ENCODE results near the gene SAMMSON.

The SAMMSON gene

DNA sequence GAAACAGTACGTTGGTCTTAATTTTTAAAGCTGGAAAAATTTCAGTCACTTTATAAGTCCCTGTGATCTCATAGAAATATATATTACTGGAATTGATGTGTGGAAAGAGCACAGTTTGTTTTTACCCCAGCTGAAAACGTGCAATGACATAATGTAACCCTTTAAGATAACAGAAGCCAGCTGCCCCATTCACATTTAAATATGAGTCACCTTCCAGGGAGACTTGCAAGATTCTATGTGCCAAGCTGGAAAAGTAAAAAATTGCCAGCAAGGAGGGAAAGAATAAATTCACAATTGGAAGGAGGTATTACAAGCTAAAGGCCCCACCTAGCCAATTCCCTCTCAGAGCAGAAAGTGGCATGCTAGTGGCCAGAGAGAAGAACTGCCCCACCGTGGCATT lies 50.2 kb downstream of the SAMMSON start:
- H3K4me1 ChIP-seq, result no peaks in the 10 kb centered on the region
- no peak overlapping the region for H3K4me3 ChIP-seq
- no peaks in the 10 kb centered on the region for H3K9me3 ChIP-seq
- no peak for DNase-seq (ENCODE audit: low spot score in 2 of 2)
- no peaks in the 10 kb centered on the region for H3K27me3 ChIP-seq (ENCODE audit: low read depth)
- in situ Hi-C loops (cut with MboI; ENCODE audit: low sequenced_read_pairs), result no loop called here
- H3K36me3 ChIP-seq (replicated peaks), result no peaks in the 10 kb centered on the region

DNA sequence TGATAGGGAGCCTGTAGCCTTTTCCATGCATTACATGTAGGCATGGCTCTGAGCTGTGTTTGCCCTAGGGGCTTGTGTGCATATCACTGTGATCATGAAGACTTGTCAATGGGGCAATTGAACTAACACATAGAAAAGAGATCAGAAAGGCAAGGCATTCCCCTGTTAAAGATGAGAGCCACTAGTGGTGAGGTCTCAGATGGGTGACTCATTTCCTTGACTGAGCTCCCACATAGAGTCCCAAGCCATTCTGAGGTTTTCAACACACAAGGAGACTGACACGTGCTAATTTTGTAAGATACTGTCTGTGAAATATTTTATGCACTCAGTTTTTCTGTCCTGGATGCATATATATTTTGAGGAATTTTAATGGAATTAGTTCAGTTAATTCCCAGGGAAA lies 53.8 kb downstream of the SAMMSON start:
- in situ Hi-C loops (cut with MboI; ENCODE audit: low sequenced_read_pairs), result no loop called here
- Histone ChIP-seq H3K27me3 (ENCODE audit: low read depth) (no peaks in the 10 kb centered on the region), H3K9me3 (no peaks in the 10 kb centered on the region), H3K36me3 (replicated peaks) (no peaks in the 10 kb centered on the region), H3K4me1 (peaks cover 18% of the 10 kb centered on the region), H3K4me3 (no peak overlapping the region)
- DNase-seq (ENCODE audit: low spot score in 2 of 2), result no peak

DNA sequence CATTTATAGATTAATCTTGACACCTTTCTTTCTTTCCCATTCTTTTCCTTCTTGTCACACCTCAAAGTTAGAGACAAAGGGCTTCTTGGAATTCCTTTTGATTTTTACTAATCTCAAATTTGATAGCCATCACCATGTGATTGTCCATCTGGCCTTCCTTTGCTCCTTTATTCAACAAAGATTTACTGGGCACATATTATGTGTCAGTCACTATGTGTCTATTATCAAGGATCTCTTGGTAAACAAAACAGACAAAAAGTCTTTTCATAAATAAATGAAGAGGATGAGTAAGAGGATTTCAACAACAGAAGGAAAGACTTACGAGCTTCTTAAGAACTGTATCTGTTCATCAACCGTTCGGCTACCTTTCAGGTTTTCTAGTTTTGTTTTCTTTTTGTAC lies 56.5 kb downstream of the SAMMSON start:
- no peak overlapping the region for H3K4me3 ChIP-seq
- peaks cover 18% of the 10 kb centered on the region for H3K4me1 ChIP-seq
- DNase-seq (ENCODE audit: low spot score in 2 of 2), result peak in 1 of 2 experiments; percentile 93
- in situ Hi-C loops (cut with MboI; ENCODE audit: low sequenced_read_pairs), result no loop called here
- H3K36me3 ChIP-seq (replicated peaks), result no peaks in the 10 kb centered on the region
- no peaks in the 10 kb centered on the region for H3K27me3 ChIP-seq (ENCODE audit: low read depth)
- H3K9me3 ChIP-seq, result no peaks in the 10 kb centered on the region

DNA sequence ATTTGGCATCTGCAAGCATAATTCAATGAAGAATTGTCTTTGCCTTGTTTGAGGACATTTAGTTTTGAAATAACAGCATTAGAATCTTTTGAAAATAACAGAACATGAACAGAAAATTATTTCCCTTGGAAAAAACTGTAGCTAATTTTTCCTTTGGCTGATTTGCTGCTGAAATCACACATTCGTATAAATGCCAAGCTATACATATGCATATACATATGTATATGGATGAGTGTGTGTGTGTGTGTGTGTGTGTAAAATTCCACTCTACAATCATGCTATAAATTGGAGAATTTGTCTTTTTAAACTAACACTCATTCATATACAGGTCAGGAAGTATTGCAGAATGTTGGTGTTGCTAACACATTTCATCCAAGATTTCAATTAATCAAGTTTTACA lies 57.9 kb downstream of the SAMMSON start:
- DNase-seq (ENCODE audit: low spot score in 2 of 2), result no peak
- Histone ChIP-seq H3K27me3 (ENCODE audit: low read depth) (no peaks in the 10 kb centered on the region), H3K9me3 (no peaks in the 10 kb centered on the region), H3K4me1 (peaks cover 18% of the 10 kb centered on the region), H3K4me3 (no peak overlapping the region), H3K36me3 (replicated peaks) (no peaks in the 10 kb centered on the region)
- in situ Hi-C loops (cut with MboI; ENCODE audit: low sequenced_read_pairs), result no loop called here

DNA sequence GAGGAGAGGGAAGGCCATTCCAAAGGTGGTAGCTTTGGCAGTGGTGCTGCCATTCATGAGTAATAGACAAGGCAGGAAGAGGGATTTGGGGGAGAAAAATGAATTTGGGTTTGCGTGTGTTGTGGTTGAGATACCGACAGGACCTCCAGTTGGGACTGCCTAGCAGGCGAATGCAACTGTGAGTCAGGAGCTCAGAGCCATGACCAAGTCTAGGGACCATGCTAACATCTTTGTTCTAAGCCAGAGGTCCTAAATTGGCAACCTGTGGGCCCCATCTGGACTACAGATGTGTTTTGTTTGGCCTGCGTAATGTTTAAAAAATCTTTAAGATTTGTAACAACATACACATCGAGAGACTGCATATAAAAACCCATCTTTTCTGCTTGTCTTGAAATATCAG lies 61.6 kb downstream of the SAMMSON start:
- Histone ChIP-seq H3K27me3 (ENCODE audit: low read depth) (no peaks in the 10 kb centered on the region), H3K9me3 (no peaks in the 10 kb centered on the region), H3K4me1 (peaks cover 13% of the 10 kb centered on the region), H3K4me3 (no peak overlapping the region), H3K36me3 (replicated peaks) (no peaks in the 10 kb centered on the region)
- in situ Hi-C loops (cut with MboI; ENCODE audit: low sequenced_read_pairs), result loop anchor here (10.0 kb wide), 1 partner anchor 1594 kb away; no protein-coding TSS in a partner anchor
- DNase-seq (ENCODE audit: low spot score in 2 of 2), result no peak

DNA sequence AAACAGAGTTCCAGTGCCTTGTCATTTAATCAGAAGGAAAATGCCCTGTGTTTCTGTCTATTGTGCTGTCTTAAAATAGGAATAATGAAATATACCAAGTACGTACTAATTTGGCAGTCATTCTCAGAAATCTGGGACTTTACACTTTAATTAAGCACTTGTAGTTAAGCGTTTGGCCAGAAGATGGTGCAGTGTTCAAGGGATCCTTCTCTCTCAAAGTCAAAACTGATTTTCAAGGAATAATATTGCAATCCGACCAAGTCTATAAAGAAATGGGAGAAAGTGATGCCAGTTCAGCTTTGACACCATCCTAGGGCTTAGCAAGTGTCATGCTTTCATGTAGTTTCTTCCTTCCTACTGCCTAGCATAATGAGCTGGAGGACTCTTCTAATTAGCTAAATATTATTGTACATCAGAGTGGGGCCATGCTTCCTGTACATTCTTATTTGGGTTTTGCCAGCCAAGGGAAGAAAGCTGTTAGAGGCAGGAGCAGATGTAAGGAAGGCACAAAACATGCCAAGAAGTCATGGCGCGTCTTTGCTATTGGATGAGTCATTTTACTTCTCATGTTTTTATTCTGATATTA lies 64.8 kb downstream of the SAMMSON start:
- peaks cover 2% of the 10 kb centered on the region for H3K4me1 ChIP-seq
- H3K9me3 ChIP-seq, result no peaks in the 10 kb centered on the region
- in situ Hi-C loops (cut with MboI; ENCODE audit: low sequenced_read_pairs), result loop anchor here (10.0 kb wide), 1 partner anchor 1591 kb away; no protein-coding TSS in a partner anchor
- peak; percentile 60 to 64 for DNase-seq (ENCODE audit: low spot score in 2 of 2)
- H3K4me3 ChIP-seq, result no peak overlapping the region
- H3K27me3 ChIP-seq (ENCODE audit: low read depth), result no peaks in the 10 kb centered on the region
- no peaks in the 10 kb centered on the region for H3K36me3 ChIP-seq (replicated peaks)

DNA sequence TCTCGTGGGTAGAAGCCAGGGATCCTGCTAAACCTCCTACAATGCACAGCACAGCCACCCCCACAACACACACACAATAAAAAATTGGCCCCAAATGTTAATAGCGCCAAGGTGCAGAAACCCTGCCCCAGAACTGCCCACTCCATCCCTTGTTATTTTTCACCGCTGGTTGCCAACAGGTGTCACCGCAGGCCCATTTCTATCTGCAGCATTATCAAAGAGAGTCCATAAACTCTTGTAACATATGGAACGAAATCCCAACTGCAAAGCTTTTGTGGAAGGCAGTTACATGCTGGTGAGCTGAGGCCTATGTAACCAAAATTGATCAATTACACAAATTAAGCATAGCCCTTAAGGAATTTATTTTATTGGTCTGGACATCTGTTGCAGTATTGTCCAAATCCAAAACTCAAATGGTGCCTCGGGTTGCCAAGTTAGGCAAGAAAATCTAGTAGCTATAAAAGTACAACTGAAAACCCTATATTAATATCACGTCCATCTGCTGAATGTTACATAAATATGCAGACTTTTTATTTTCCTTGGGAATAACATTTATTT lies 66.2 kb downstream of the SAMMSON start:
- peak; percentile 44 to 67 for DNase-seq (ENCODE audit: low spot score in 2 of 2)
- in situ Hi-C loops (cut with MboI; ENCODE audit: low sequenced_read_pairs), result loop anchor here (10.0 kb wide), 1 partner anchor 1589 kb away; no protein-coding TSS in a partner anchor
- H3K36me3 ChIP-seq (replicated peaks), result no peaks in the 10 kb centered on the region
- no peaks in the 10 kb centered on the region for H3K9me3 ChIP-seq
- H3K4me1 ChIP-seq, result peaks cover 2% of the 10 kb centered on the region
- no peaks in the 10 kb centered on the region for H3K27me3 ChIP-seq (ENCODE audit: low read depth)
- no peak overlapping the region for H3K4me3 ChIP-seq

DNA sequence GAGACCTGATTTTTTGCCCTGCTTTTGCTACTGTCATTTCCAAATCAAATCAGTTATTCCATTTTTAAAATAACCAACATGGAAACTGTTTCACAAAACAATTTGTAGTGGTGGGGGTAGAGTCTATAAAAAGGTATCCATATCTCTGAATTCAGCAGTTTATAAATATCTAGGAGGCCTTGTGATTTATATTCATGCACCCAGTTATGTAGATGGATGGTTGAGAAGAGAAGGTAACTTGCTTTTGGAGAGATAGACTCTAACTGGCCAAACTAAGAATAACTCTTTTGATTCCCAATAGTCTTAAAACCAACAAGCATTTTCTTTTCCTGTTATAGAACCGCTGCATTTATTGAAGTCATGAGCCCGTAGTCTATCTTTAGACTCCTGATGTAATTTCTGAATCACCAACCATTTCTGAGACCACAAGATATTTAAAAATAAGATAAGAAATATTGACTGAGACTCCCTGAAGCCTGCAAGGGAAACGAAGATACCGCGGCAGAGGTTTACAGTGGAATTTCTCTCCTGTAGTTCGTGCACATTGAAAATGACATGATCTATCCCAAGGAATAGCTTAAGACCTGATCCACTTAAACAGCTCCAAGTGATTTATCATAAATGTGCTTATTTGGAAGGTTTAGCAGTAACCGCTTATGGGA lies 68.5 kb downstream of the SAMMSON start:
- in situ Hi-C loops (cut with MboI; ENCODE audit: low sequenced_read_pairs), result loop anchor here (10.0 kb wide), 1 partner anchor 1587 kb away; no protein-coding TSS in a partner anchor
- DNase-seq (ENCODE audit: low spot score in 2 of 2), result no peak
- peaks cover 16% of the 10 kb centered on the region for H3K4me1 ChIP-seq
- H3K27me3 ChIP-seq (ENCODE audit: low read depth), result no peaks in the 10 kb centered on the region
- no peaks in the 10 kb centered on the region for H3K36me3 ChIP-seq (replicated peaks)
- H3K9me3 ChIP-seq, result no peaks in the 10 kb centered on the region
- no peak overlapping the region for H3K4me3 ChIP-seq

DNA sequence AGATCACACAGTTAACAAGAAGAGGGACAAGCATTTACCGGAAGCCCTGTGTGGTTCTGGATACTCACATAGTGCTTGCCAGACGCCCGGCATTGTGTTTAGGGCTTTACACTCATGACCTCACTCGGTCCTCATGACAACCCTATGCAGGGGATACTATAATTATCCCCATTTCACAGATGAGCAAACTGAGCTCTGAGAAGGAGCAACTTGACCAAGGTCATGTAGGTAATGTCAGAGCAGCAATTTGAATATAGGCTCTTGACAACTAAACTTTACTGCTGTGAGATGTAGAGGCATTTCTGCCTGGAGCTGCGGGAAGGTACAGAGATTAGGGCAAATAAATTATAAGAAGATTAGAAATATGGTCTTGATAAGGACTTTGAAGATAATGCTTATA lies 70.0 kb downstream of the SAMMSON start:
- Histone ChIP-seq H3K36me3 (replicated peaks) (no peaks in the 10 kb centered on the region), H3K4me3 (no peak overlapping the region), H3K4me1 (peaks cover 16% of the 10 kb centered on the region), H3K27me3 (ENCODE audit: low read depth) (no peaks in the 10 kb centered on the region), H3K9me3 (no peaks in the 10 kb centered on the region)
- in situ Hi-C loops (cut with MboI; ENCODE audit: low sequenced_read_pairs), result loop anchor here (10.0 kb wide), 1 partner anchor 1585 kb away; no protein-coding TSS in a partner anchor
- DNase-seq (ENCODE audit: low spot score in 2 of 2), result no peak

DNA sequence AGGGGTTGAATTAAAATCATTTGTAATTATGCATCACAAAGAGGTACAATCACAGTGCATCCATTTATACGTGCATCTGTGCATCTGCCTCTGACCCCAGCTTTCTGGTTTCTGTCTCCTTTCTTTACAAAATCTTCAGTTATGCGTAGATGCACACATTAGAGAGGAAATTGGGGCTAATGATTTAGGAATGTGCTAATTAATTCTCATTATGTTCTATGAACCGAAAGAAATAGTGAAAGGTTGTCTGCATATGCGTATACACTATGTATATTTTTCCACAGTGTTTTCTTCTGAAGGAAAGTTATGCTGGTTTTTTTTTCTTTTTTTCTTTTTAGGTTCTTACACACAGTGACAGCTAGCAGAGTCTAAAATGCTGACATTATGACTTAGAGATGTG lies 71.6 kb downstream of the SAMMSON start:
- H3K4me1 ChIP-seq, result peaks cover 14% of the 10 kb centered on the region
- no peak overlapping the region for H3K4me3 ChIP-seq
- in situ Hi-C loops (cut with MboI; ENCODE audit: low sequenced_read_pairs), result no loop called here
- no peaks in the 10 kb centered on the region for H3K36me3 ChIP-seq (replicated peaks)
- DNase-seq (ENCODE audit: low spot score in 2 of 2), result no peak
- no peaks in the 10 kb centered on the region for H3K9me3 ChIP-seq
- no peaks in the 10 kb centered on the region for H3K27me3 ChIP-seq (ENCODE audit: low read depth)

DNA sequence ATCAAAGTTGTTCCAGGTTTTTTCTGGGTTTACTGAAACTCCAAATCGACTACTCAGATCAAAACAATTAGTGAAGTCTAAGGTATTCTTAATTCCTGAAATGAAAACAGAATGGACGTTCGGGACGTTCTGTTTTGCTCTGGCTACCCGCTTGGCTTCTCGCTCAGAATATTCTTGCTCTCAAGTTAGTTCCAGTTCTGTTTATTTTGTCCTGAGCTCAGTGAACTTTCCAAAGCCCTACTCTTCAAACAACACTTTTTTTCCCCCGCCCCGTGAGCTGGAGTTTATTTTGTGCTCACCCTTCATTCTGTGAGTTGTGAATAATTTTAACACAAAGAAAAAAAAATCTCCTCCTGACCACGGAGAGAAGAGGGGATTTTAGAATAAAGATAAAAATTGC lies 72.6 kb downstream of the SAMMSON start:
- no peaks in the 10 kb centered on the region for H3K36me3 ChIP-seq (replicated peaks)
- in situ Hi-C loops (cut with MboI; ENCODE audit: low sequenced_read_pairs), result no loop called here
- no peaks in the 10 kb centered on the region for H3K27me3 ChIP-seq (ENCODE audit: low read depth)
- H3K4me3 ChIP-seq, result peak overlapping the region; percentile 13
- H3K9me3 ChIP-seq, result no peaks in the 10 kb centered on the region
- H3K4me1 ChIP-seq, result peaks cover 14% of the 10 kb centered on the region
- no peak for DNase-seq (ENCODE audit: low spot score in 2 of 2)

DNA sequence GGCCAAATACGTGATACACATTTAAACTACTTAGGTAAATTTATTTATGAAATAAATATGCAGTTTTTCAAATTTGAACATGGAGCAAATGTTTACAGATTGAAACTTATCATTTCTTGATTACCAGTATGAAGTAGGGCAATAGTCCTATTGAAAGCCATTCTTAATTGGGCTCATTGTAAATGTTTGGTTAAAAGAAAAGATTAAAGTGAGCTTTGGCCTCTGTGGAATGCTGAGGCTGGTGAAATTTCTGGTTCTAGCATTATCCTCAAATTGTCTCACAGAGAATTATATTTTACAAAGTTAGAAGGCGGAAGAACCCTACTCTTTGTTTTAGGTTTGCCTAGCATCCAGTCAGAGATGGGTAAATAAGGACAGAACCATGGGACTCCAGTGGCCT lies 73.2 kb downstream of the SAMMSON start:
- Histone ChIP-seq H3K4me3 (no peak overlapping the region), H3K27me3 (ENCODE audit: low read depth) (no peaks in the 10 kb centered on the region), H3K4me1 (peaks cover 14% of the 10 kb centered on the region), H3K9me3 (no peaks in the 10 kb centered on the region), H3K36me3 (replicated peaks) (no peaks in the 10 kb centered on the region)
- no peak for DNase-seq (ENCODE audit: low spot score in 2 of 2)
- in situ Hi-C loops (cut with MboI; ENCODE audit: low sequenced_read_pairs), result no loop called here

DNA sequence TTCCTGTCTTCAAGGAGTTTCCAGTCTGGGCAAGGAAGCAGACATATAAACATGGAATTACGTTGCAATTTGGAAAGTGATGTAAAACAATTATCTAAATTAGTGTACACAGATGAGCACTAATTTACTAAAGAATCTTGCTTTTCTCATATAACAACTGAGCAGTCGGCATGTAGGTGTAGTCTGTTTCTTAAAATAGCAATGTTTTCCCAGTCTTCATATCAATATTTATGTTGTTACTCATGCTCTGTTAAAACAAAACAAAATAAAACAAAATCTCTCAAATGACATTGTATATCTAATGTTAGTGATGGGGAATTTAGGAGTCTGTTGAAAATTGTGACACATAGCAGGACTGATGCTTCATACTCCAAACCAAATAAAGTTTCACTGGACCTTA lies 75.6 kb downstream of the SAMMSON start:
- Histone ChIP-seq H3K9me3 (no peaks in the 10 kb centered on the region), H3K4me1 (peaks cover 14% of the 10 kb centered on the region), H3K27me3 (ENCODE audit: low read depth) (no peaks in the 10 kb centered on the region), H3K36me3 (replicated peaks) (no peaks in the 10 kb centered on the region), H3K4me3 (no peak overlapping the region)
- in situ Hi-C loops (cut with MboI; ENCODE audit: low sequenced_read_pairs), result no loop called here
- DNase-seq (ENCODE audit: low spot score in 2 of 2), result no peak

DNA sequence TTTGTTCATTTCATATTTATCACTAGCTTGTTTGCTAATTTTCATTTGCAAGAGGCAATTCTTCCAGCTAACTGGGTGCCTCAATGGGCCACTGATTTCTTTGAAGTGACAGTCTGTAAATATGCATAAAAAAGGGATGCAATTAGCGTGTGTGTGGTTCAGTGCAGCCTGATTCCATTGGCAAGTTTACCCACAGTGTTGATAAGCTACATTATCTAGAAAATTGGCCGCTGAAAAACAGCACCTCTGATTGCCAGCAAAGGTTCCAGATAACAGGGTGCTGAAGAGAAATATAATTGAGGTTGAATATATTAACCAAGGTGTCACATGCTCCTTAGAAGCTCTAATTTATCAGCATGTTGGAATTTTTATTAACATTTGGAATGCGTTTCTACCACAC lies 76.9 kb downstream of the SAMMSON start:
- Histone ChIP-seq H3K4me1 (peaks cover 9% of the 10 kb centered on the region), H3K27me3 (ENCODE audit: low read depth) (no peaks in the 10 kb centered on the region), H3K36me3 (replicated peaks) (no peaks in the 10 kb centered on the region), H3K9me3 (no peaks in the 10 kb centered on the region), H3K4me3 (no peak overlapping the region)
- DNase-seq (ENCODE audit: low spot score in 2 of 2), result no peak
- in situ Hi-C loops (cut with MboI; ENCODE audit: low sequenced_read_pairs), result no loop called here
